Measurements from ENCODE around the gene CSF1R.

CSF1R gene

GRCh38 chr5:150085950-150086715 is at the start of gene CSF1R:
TSS of gene CSF1R (minus strand) at chr5:150086554. CDS start at chr5:150086427, 127 bp downstream.
- DNase-seq (ENCODE audit: low read depth), result no peak

- DNase-seq (ENCODE audit: low read depth), result no peak
Measured at GRCh38 chr5:150135557-150136304, 49.4 kb upstream of the CSF1R start.

- DNase-seq (ENCODE audit: low read depth), result no peak
Measured at GRCh38 chr5:150134198-150134588, 47.8 kb upstream of the CSF1R start.

- no peak for DNase-seq (ENCODE audit: low read depth)
Measured at GRCh38 chr5:150133581-150134197, 47.3 kb upstream of the CSF1R start.

- no peak for DNase-seq (ENCODE audit: low read depth)
Measured at GRCh38 chr5:150132740-150133139, 46.4 kb upstream of the CSF1R start.

- DNase-seq (ENCODE audit: low read depth), result no peak
Measured at GRCh38 chr5:150131978-150132694, 45.8 kb upstream of the CSF1R start.

- no peak for DNase-seq (ENCODE audit: low read depth)
Measured at GRCh38 chr5:150131461-150131860, 45.1 kb upstream of the CSF1R start.

- no peak for DNase-seq (ENCODE audit: low read depth)
Measured at GRCh38 chr5:150130493-150130922, 44.2 kb upstream of the CSF1R start.

- DNase-seq (ENCODE audit: low read depth), result peak; percentile 81
Measured at GRCh38 chr5:150129813-150130492, 43.6 kb upstream of the CSF1R start.

GRCh38 chr5:150129454-150129812 is 43.1 kb upstream of the CSF1R start:
- no peak for DNase-seq (ENCODE audit: low read depth)

GRCh38 chr5:150126921-150127265 is 40.5 kb upstream of the CSF1R start:
- no peak for DNase-seq (ENCODE audit: low read depth)

GRCh38 chr5:150126199-150126920 is 40.0 kb upstream of the CSF1R start:
- no peak for DNase-seq (ENCODE audit: low read depth)

GRCh38 chr5:150125334-150125733 is 39.0 kb upstream of the CSF1R start:
- DNase-seq (ENCODE audit: low read depth), result no peak

- no peak for DNase-seq (ENCODE audit: low read depth)
Measured at GRCh38 chr5:150124596-150124995, 38.2 kb upstream of the CSF1R start.

- DNase-seq (ENCODE audit: low read depth), result no peak
Measured at GRCh38 chr5:150124111-150124557, 37.8 kb upstream of the CSF1R start.

GRCh38 chr5:150123542-150123941 is 37.2 kb upstream of the CSF1R start:
- no peak for DNase-seq (ENCODE audit: low read depth)

- DNase-seq (ENCODE audit: low read depth), result no peak
Measured at GRCh38 chr5:150122536-150123481, 36.5 kb upstream of the CSF1R start.

- DNase-seq (ENCODE audit: low read depth), result peak; percentile 49
Measured at GRCh38 chr5:150122158-150122510, 35.8 kb upstream of the CSF1R start.

GRCh38 chr5:150121448-150122157 is 35.2 kb upstream of the CSF1R start:
- DNase-seq (ENCODE audit: low read depth), result no peak

All from ELR (cell line).